Measurements from ENCODE around the gene JUND.

Gene JUND

DNA sequence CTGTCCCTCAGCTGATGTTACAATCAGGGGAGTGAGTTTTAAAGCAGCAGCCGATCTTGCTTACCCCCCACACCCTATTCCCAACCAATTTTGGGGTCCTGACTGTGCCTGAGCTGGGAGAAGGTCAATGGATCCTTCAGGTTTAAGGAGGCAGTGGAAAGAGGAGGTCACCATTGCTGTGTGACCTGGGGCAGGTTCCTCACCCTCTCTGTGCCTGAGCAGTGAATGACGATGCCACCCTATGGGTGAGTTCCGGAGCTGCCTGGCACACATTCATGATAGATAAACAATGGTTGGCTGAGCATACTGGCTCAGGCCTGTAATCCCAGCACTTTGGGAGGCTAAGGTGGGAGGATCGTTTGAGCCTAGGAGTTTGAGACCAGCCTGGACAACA lies 20.3 kb upstream of the JUND start:
- no peak overlapping the region for H3K4me3 ChIP-seq (ENCODE audit: low read depth, low read length)
- no peak for DNase-seq (ENCODE audit: low read depth)
- TF ChIP-seq, protein P1, sequence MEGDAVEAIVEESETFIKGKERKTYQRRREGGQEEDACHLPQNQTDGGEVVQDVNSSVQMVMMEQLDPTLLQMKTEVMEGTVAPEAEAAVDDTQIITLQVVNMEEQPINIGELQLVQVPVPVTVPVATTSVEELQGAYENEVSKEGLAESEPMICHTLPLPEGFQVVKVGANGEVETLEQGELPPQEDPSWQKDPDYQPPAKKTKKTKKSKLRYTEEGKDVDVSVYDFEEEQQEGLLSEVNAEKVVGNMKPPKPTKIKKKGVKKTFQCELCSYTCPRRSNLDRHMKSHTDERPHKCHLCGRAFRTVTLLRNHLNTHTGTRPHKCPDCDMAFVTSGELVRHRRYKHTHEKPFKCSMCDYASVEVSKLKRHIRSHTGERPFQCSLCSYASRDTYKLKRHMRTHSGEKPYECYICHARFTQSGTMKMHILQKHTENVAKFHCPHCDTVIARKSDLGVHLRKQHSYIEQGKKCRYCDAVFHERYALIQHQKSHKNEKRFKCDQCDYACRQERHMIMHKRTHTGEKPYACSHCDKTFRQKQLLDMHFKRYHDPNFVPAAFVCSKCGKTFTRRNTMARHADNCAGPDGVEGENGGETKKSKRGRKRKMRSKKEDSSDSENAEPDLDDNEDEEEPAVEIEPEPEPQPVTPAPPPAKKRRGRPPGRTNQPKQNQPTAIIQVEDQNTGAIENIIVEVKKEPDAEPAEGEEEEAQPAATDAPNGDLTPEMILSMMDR (IDR thresholded peaks at IDR 0.05; ENCODE audit: insufficient read depth, low read depth, low read length, missing control alignments), result no peak

DNA sequence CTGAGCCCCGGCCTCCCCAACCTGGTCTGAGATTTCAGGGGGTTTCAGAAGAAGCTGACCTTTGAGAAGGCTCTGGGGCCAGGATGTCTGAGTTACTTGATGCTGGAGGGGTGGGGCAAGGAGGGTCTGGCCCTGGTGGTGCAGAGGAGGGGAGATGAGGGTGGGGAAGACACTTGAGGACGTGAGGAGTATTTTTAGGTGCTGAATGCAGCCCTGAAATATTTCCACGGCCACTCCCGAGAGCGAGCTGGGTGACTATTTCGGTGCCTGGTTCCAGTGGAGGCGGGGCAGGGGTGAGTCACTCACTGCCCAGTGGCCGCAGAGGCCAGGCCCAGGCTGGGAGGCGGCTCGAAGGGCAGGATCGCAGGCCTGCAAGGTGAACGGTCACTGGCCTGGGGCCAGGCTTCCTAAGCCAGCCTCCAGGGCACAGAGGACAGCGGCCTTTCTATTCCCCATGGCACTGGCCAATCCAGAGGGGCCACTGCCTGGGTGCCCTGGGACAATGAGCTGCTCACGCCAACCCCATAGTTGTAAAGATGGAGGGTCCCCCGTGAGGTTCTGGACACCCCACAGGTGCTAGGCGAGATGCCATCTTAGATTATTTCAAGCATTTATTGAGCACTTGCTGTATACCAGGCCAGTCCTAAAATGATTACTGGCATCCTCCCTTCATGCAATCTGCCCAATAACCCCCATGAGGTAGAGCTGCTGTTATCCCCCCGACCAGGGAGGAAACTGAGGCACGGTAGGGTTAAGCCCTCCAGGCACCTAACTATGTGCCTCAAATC lies 19.7 kb upstream of the JUND start:
- DNase-seq (ENCODE audit: low read depth), result no peak
- TF ChIP-seq, protein P1 (IDR thresholded peaks at IDR 0.05; ENCODE audit: insufficient read depth, low read depth, low read length, missing control alignments), result no peak

DNA sequence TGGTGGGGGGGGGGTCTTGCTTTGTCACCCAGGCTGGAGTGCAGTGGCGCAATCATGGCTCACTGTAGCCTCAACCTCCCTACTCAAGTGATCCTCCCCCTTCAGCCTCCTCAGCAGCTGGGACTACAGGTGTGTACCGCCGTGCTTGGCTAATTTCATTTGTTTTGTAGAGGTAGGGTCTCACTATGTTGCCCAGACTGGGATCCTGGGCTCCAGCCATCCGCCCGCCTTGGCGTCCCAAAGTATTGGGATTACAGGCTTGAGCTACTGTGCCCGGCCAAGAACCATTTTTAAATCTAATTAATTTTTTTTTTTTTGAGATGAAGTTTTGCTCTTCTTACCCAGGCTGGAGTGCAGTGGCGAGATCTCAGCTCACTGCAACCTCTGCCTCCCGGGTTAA lies 18.2 kb upstream of the JUND start:
- TF ChIP-seq, protein P1 (IDR thresholded peaks at IDR 0.05; ENCODE audit: insufficient read depth, low read depth, low read length, missing control alignments), result no peak
- DNase-seq (ENCODE audit: low read depth), result no peak
- H3K4me3 ChIP-seq (ENCODE audit: low read depth, low read length), result no peak overlapping the region

More for the DNA sequence above, 19.7 kb upstream of the JUND start:
- no peak overlapping the region for H3K4me3 ChIP-seq (ENCODE audit: low read depth, low read length)

DNA sequence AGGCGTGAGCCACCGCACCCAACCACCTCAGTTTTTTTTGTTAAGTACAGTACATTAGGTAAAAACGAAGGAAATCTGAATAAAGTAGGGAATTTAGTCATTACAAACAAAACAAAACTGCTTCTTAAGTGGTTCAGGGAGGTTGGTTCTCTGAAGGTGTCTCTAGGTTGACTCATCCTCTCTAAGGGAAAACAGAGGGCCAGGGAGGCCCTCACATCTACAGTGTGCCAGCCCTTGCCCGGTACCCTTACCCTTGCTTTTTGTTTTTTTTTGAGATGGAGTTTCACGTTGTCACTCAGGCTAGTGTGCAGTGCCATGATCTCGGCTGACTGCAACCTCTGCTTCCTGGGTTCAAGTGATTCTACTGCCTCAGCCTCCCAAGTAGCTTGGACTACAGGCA lies 17.2 kb upstream of the JUND start:
- TF ChIP-seq, protein P1 (IDR thresholded peaks at IDR 0.05; ENCODE audit: insufficient read depth, low read depth, low read length, missing control alignments), result no peak
- H3K4me3 ChIP-seq (ENCODE audit: low read depth, low read length), result no peak overlapping the region
- DNase-seq (ENCODE audit: low read depth), result no peak

DNA sequence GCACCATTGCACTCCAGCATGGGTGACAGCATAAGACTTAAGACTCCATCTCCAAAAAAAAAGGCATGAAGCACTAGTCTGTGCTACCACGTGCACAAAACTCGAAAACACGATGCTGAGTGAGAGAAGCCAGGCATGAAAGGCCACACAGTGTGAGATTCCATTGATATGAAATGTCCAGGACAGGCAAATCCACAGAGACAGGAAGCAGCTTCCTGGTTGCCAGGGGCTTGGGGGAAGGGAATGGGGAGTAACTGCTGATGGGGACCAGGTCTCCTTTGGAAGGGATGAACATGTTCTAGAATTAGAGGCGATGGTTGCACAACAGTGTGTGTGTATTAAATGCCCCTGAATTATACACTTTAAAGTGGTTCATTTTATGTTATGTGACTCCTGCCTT lies 15.9 kb upstream of the JUND start:
- DNase-seq (ENCODE audit: low read depth), result no peak
- TF ChIP-seq, protein P1 (IDR thresholded peaks at IDR 0.05; ENCODE audit: insufficient read depth, low read depth, low read length, missing control alignments), result no peak
- H3K4me3 ChIP-seq (ENCODE audit: low read depth, low read length), result no peak overlapping the region

DNA sequence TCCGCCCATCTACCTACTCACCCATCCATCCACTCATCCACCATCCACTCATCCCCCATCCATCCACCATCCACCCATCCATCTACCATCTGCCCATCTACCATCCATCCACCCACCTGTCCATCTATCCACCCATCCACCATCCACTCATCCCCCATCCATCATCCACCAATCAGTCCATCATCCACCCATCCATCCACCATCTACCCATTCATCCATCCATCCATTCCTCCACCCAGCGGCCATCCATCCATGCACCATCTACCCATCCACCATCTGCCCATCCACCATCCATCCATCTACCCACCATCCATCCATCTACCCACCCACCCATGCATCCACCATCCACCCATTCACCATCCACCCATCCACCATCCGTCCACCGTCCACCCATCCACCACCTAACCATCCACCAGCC lies 13.6 kb upstream of the JUND start:
- H3K4me3 ChIP-seq (ENCODE audit: low read depth, low read length), result no peak overlapping the region
- DNase-seq (ENCODE audit: low read depth), result no peak
- TF ChIP-seq, protein P1 (IDR thresholded peaks at IDR 0.05; ENCODE audit: insufficient read depth, low read depth, low read length, missing control alignments), result no peak

DNA sequence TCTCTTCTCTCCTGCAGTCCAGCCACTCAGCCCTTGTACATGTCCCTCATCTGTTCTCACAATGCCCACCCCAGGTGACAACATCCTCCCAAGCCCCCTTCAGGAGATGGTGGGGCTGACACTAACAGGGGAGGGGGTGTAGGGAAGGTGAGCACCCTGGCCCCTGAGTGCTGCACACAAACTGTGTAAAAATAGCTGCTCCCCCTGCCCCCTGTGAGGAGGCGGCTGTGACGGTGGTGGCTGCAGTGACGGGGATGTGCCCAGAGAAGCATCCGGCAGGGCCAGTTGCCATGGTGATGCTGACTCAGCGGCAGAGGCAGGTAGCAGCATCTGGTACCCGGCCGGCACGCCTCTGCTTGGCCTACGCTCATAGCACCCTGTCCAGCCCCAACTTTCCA lies 13.0 kb upstream of the JUND start:
- peak; percentile 70 for DNase-seq (ENCODE audit: low read depth)

More for the DNA sequence above, 13.0 kb upstream of the JUND start:
- TF ChIP-seq, protein P1 (IDR thresholded peaks at IDR 0.05; ENCODE audit: insufficient read depth, low read depth, low read length, missing control alignments), result no peak
- H3K4me3 ChIP-seq (ENCODE audit: low read depth, low read length), result no peak overlapping the region

Data from GM12865 (cell line).